Cardiac septum (tissue), 1 donor: Measurements from ENCODE around the gene SMTN. TPM values are rescaled to one million over a fixed set of nuclear protein-coding genes. Genes with fewer than 3 reads are reported as not detected.
"Not testable (repeated sequence)": the region's sequence is repeated elsewhere in the genome, so short reads cannot be mapped to it uniquely, and the experiment has no call there.

Source experiments
- DNase-seq: peaks from one replicate; pipeline ENCODE4 v3.0.0-alpha.2; 2020; ENCODE audit warnings: low spot score
- intact Hi-C: fragments of 100-400 bp; cut with DNase I; formaldehyde crosslinking; loops from one replicate; pipeline ENCODE4 v1.14.0; 2022
- total RNA-seq: library from RNA; stranded (reverse); fragmentation: NEBNext Ultra II Directional; extraction: Animal tissue kit (Norgen Biotek cat#: 25700); gene quantifications from one replicate; pipeline ENCODE4 v1.2.1, GENCODE V29; 2021
- donor health status: DM: no; HTN: no; CAD: no.

SMTN gene
- total RNA-seq, 1 donor from 2014 or later = 128 TPM

DNA sequence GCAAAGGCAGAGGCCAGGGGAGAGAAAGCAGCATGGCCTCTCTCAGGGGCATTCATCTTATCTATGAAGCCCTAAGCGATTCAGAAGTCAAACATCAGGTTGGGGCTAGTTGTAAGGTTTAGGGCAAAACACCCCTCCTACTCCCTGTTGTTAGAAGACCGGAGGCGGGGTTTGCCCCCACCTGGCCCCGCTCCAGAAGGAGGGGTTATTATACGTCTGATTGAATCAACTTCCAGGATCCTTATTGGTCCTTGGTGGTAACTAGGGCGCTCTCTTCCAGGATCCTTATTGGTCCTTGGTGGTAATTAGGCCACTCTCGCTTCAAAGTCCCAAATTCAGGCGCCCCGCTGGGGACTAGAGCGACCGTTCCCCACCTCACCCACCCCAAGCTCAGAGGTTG, 12.1 kb upstream of the SMTN start:
- intact Hi-C loops = no loop called here

DNA sequence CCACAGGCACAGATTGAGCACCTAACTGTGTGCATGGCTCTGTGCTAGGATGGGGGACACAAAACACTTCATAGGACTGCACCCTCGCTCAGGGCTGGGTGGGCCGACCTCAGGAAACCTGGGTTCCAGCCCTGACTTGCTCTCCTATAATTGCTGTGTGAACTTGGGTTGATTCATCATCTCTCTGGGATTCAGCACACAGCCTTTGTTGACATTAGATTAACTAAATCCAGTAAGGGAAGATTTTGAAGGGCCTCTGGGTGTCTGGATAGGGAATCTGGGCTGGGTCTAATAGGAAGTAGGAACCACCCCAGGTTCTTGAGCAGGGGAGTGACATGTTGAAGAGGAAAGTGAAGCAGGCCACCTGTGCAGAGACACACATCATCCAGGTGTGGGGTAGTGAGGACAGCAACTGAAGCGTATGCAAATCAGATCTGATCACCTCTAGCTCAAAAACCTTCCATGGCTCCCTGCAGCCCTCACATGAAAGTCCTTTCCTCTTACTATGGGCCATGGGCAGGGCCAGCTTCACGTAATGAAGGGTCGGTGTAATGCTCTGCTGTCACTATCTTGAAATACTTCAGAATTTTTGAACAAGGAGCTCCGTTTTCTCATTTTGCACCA, 11.3 kb upstream of the SMTN start:
- intact Hi-C loops, DNase-seq: not testable (repeated sequence)

More for the DNA sequence above, 12.1 kb upstream of the SMTN start:
- no peak for DNase-seq

- intact Hi-C loops, DNase-seq: not testable (repeated sequence)
Measured at GRCh38 chr22:31073125-31073524, 8.0 kb upstream of the SMTN start.

DNA sequence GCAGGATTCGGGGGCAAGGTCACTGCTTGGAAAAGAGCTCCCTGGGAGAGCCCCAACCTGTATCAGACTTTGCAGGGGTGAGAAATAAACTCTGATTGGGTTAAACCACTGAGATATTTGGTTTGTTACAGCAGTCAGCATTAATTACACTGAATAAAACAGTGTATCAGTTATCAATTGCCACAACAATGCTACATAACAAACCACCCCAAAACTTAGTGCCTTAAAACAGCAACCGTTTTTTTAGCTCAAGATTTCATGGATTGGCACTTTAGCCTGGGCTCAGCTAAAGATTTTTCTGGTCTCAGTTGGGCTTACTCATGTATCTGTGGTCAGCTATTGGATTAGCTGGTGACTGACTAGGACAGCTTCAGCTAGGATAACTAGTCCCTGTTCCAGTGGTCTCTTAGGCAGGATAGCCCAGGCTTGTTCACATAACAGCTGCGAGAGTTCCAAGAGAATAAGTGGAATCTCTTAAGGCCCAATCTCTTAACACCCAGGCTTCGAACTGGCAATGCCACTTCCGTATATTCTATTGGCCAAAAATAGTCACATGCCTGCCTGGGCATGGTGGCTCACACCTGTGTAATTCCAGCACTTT, 7.5 kb upstream of the SMTN start:
- intact Hi-C loops, DNase-seq: not testable (repeated sequence)

DNA sequence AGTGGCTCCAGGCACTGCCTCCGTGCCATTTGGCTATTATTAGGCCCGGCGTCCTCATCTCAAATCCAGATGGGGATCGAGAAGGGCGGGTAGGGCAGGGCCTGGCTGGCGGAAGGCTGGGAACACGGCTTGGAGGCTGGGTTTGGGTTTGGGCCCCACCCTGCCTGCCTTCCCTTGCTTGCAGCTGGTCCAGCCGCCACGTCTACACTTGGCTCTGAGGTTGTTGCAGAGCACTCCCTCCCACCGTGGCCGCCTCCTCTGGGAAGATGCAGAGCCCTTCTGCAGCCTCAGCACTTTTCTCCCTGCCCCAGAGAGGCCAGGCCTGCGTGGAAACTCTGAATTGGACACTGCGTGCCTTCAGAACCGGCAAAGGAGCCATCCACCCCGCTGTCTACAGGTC, 5.2 kb upstream of the SMTN start:
- intact Hi-C loops = no loop called here

GRCh38 chr22:31077681-31078080, 3.4 kb upstream of the SMTN start:
- intact Hi-C loops = no loop called here
- no peak for DNase-seq

More for the DNA sequence above, 5.2 kb upstream of the SMTN start:
- peak; percentile 91 for DNase-seq

DNA sequence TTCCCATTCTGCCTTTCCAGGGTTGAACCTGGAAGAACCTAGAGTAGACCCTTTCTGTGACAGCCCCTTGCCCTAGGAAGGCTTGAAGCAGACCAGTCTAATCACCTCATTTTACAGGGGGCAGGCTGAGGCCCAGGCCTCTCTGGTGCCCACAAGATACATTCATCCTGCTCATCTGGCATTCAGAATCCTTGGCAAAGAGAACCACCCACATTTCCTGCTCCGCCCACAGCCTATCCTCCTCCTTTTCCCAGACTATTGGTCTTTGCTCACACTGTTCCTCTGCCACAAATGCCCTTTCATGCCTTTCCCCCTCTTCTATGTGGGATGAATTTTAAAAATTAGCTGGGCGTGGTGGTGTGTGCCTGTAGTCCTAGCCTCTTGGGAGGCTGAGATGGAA, 2.7 kb upstream of the SMTN start:
- intact Hi-C loops, DNase-seq: not testable (repeated sequence)

DNA sequence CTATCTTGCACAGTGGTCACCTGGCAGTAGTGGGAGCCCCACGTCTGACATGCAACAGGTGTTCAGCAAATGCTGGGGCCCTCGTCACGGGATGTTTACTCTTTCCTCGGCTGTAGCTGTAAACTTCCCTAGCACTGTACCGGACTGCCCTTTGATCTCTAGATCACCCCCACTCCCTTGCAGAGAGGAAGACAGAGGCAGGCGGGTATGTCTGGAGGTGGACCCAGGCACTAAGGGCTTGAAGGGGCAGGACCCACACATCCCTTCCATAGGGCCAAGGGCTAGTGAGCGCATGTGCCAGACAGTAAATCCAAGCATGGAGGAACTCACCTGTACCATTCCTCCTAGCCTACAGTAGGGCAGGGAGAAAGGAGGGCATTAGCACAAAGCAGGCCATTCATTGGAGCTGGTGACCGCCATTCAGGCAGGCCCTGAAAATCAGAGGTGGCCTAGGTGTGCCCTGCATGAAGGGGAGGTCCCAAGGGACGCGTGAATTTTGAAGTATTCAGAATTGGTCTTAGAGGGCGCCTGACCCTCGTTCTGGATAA, 1.9 kb upstream of the SMTN start:
- DNase-seq = no peak

DNA sequence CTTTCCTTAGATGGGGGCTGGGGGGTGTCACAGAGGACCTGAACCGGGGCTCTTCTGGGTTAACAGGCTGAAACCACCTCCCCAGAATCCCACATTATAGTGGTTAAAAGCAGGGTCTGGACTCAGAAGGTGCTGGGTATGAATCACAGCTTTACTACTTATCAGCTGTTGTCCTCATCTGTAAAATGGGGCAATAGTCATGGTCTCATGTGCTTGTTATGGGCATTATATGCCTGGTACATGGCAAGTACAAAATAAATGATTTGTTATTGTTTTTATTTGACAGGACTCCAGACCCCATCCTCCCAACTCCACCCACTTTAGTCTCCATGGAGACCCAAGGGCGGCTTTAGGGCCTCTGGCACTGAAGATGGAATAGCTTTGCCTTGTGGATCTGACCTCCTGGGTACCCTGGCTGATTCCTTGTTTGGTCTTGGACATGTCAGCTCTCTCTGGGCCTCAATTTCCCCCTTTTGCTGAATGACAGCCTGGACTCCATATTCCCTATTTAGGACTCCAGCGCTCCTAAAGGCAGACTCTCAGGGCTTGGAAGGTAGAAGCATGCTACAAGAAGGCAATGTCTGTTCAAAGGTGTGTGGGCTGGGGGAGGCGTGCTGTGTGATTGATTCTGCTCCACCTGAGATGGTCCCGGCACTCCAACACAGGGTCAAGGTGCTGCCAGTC, 812 bp upstream of the SMTN start:
- intact Hi-C loops = loop anchor here (2.0 to 10.0 kb wide), 2 partner anchors 112 to 316 kb away; partner anchors contain the start of genes MORC2 and TUG1
- no peak for DNase-seq

More for the DNA sequence above, 1.9 kb upstream of the SMTN start:
- intact Hi-C loops = no loop called here

DNA sequence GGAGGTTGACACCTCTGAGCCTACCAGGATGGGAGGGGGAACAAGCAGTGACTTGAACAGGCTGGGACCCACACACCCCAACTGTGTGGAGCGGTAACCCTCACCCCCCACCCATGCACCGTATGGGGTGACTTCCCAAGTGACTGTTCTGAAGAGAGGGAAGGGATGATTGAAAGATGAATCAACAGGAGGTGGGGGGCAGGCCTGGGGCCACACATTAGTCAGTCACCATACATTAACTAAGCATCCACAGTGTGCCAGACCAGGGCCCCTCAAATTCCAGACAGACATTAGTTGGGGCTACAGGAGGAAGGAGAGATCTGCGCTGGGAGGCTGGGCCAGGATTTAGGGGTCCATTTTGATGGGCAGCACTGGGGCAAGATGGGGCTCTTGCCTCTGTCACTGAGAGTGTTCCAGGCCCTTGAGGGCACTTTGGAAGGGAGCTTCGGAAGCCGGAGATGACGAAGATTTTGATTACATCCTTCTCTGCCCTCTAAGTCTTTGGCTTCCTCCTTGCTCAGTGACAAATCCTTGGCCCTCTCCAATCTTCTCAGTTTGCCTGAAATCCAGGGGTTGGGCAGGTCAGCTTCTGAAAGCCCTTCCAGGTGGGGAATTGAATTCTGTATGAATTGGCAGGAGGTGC, 966 bp downstream of the SMTN start:
- DNase-seq = no peak
- intact Hi-C loops = loop anchor here (2.0 to 10.0 kb wide), 2 partner anchors 113 to 317 kb away; partner anchors contain the start of genes MORC2 and TUG1

DNA sequence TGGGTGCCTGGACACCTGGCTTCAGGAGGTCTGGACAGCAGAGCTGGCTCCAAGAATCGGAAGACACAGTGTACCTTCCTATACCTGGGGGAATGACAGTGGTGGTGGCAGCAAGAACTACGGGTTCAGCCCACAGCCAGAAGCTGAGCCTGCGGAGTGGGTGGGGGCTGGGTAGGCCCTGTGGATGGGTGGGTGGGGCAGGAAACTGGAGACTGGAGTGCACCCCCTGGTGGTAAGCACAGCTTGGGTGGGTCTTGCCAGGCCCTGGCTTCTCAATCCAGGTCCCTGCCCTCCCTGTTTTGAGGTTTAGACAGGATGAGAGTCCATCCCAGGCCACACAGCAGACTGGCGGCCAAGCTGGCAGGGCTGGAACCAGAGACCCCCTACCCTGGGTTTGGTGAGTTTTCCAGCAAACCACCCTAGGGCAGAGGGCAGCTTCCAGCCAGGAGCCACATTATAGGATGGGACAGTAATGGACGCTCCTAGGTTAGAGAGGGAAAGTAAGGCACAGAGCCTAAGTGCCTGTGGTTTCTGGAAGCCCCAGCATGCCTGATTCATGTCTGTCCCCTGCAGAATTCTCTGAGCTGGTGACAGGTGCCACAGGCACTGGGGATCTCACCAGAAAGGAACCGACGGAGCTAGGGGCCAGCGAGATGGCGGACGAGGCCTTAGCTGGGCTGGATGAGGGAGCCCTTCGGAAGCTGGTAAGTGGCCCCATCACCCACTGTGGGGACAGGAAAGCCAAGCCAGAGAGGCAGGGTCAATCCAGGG, 1.7 kb downstream of the SMTN start:
- intact Hi-C loops = loop anchor here (10.0 kb wide), 1 partner anchor 318 kb away; no protein-coding TSS in a partner anchor
- peak; percentile 86 for DNase-seq

GRCh38 chr22:31083377-31083768, 2.3 kb downstream of the SMTN start:
- no peak for DNase-seq
- intact Hi-C loops = loop anchor here (10.0 kb wide), 1 partner anchor 319 kb away; no protein-coding TSS in a partner anchor

- DNase-seq = no peak
- intact Hi-C loops = loop anchor here (2.0 to 10.0 kb wide), 2 partner anchors 37 to 319 kb away; no protein-coding TSS in a partner anchor
Measured at GRCh38 chr22:31083923-31084810, 3.0 kb downstream of the SMTN start.

- DNase-seq = peak; percentile 93
- intact Hi-C loops = loop anchor here (2.0 to 10.0 kb wide), 3 partner anchors 38 to 320 kb away; partner anchors contain the start of gene LIMK2
Measured at GRCh38 chr22:31084811-31085492, 3.8 kb downstream of the SMTN start.

GRCh38 chr22:31085493-31085824, 4.3 kb downstream of the SMTN start:
- DNase-seq = no peak
- intact Hi-C loops = loop anchor here (2.0 to 10.0 kb wide), 3 partner anchors 39 to 321 kb away; partner anchors contain the start of gene LIMK2

- intact Hi-C loops = loop anchor here (1.0 to 10.0 kb wide), 4 partner anchors 39 to 321 kb away; partner anchors contain the start of gene LIMK2
- DNase-seq = no peak
Measured at GRCh38 chr22:31085928-31086327, 4.8 kb downstream of the SMTN start.

DNA sequence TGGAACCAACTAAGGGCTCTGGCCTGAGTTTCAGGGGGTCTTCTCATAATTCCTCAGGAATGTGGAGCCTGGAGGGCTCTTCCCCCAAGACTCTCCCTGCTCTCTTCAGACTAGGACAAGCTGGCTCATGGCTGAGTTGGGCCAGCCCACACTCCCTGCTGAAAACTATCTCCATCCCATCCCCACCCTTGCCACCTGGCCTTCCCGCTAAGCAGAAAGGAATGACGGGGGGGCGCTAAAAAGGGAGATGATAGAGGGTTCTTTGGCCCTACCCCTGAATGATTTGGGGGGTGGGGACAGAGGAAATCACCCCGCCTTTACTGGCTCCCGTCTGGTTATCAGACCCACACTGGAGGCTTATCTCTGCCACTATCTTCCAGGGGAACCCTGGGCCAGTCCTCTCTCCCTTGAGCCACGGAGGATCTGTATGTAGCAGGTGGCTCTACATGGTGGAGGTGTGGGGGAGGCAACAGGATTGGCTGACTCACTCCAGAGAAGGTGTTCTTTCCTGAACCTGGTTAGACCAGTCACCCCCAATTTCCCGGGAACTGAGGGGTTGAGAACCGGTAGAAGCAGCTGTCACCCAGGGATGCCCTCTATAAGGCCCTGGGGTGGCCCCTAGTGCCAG, 5.7 kb downstream of the SMTN start:
- intact Hi-C loops = loop anchor here (1.0 to 10.0 kb wide), 3 partner anchors 125 to 322 kb away; partner anchors contain the start of gene LIMK2
- DNase-seq = no peak
